HepG2 (cell line): Measurements from ENCODE around the gene IL1RL1. TPM values are rescaled to one million over a fixed set of nuclear protein-coding genes. Genes with fewer than 3 reads are reported as not detected.

Experiments used
- ATAC-seq: fragments of 200-7000 bp; cut with Tn5 transposase; 3 replicates; pipeline ENCODE4 v1.9.1; 2020; ENCODE audit warnings: mild to moderate bottlenecking, moderate library complexity
- BruUV-seq: library from RNA; stranded (reverse); fragments of 400-500 nt; replicated peaks from 2 replicates; lab custom pipeline; 2021; lab: Mats Ljungman, UMichigan
- CTCF ChIA-PET: fragments of 300-600 bp; formaldehyde crosslinking; extraction: SDS; loops from one replicate; lab custom pipeline; 2021; ENCODE audit warnings: low total read pairs, inconsistent platforms, low intra/inter-chr PET ratio; lab: Yijun Ruan, JAX
- POLR2A ChIA-PET: fragments of 350-600 bp; sonication (Branson Sonifier 250); formaldehyde crosslinking; loops from one replicate; lab custom pipeline; 2020; ENCODE audit warnings: antibody characterized with exemption, inconsistent platforms; lab: Yijun Ruan, JAX
- DNase-seq: peaks from one replicate; pipeline ENCODE4 v3.0.0-alpha.2; 2015; ENCODE audit warnings: low spot score
- FAIRE-seq: peaks from 3 replicates; lab custom pipeline; 2011; peaks lifted over from hg19 to GRCh38; lab: Jason Lieb, UNC
- H2AFZ ChIP-seq: one replicate; pipeline ENCODE4 v1.6.1; 2011; ENCODE audit warnings: low read length, inconsistent platforms
- H3K27ac ChIP-seq: fragments of 300-600 bp; 3 replicates; pipeline ENCODE4 v1.8.0; 2011; ENCODE audit warnings: mixed run types, mild to moderate bottlenecking, mixed read lengths, low read length, inconsistent platforms; ENCODE audit not compliant: insufficient read depth; ENCODE audit errors: extremely low read length
- H3K27me3 ChIP-seq, 2 experiments: fragments of 200-600 bp in 1 of 2; 2 replicates in 1 of 2; 3 replicates in 1 of 2; pipeline versions ENCODE4 v1.6.0 to v1.8.0; 2011; ENCODE audit warnings: low read length in 2 of 2, mild to moderate bottlenecking in 2 of 2, moderate library complexity in 2 of 2, inconsistent platforms in 1 of 2; ENCODE audit not compliant: insufficient read depth in 2 of 2, control insufficient read depth in 1 of 2
- H3K36me3 ChIP-seq, 2 experiments: fragments of 200-600 bp in 1 of 2; replicated peaks in 1 of 2; 2 replicates in 1 of 2; 3 replicates in 1 of 2; pipeline versions ENCODE4 v1.5.1 to v1.8.0; 2011; ENCODE audit warnings: low read length in 2 of 2, inconsistent platforms in 1 of 2; ENCODE audit not compliant: insufficient read depth in 2 of 2, control insufficient read depth in 1 of 2
- H3K4me1 ChIP-seq: 2 replicates; pipeline ENCODE4 v1.5.1; 2012; ENCODE audit warnings: low read length, inconsistent platforms; ENCODE audit not compliant: insufficient read depth
- H3K4me2 ChIP-seq: 2 replicates; pipeline ENCODE4 v1.6.0; 2011; ENCODE audit warnings: low read depth, low read length, inconsistent platforms
- H3K4me3 ChIP-seq, 3 experiments: fragments of 200-600 bp in 1 of 3; sonication (generic), shearing (Covaris generic) in 1 of 3; replicated peaks in 1 of 3; 2 replicates each; pipeline ENCODE4 v1.5.1; 2011 to 2016; ENCODE audit warnings: low read length in 3 of 3, inconsistent platforms in 2 of 3, low read depth in 2 of 3, mild to moderate bottlenecking in 2 of 3, control low read depth in 1 of 3, mixed read lengths in 1 of 3; ENCODE audit not compliant: insufficient read depth in 1 of 3
- H3K79me2 ChIP-seq: one replicate; pipeline ENCODE4 v1.6.1; 2011; ENCODE audit warnings: low read length, inconsistent platforms; ENCODE audit not compliant: insufficient read depth
- H3K9ac ChIP-seq: 2 replicates; pipeline ENCODE4 v1.6.0; 2011; ENCODE audit warnings: mild to moderate bottlenecking, low read depth, low read length, inconsistent platforms; ENCODE audit not compliant: insufficient read depth
- H3K9me3 ChIP-seq: 2 replicates; pipeline ENCODE4 v1.5.1; 2012; ENCODE audit warnings: mild to moderate bottlenecking, low read length
- H4K20me1 ChIP-seq: 2 replicates; pipeline ENCODE4 v1.6.0; 2011; ENCODE audit warnings: inconsistent platforms, mild to moderate bottlenecking, low read length, moderate library complexity; ENCODE audit not compliant: insufficient read depth
- ATF7-NPFF ChIP-seq: sonication (generic); formaldehyde crosslinking; IDR thresholded peaks from 2 replicates; pipeline ENCODE4 v1.8.1; 2023; ENCODE audit warnings: mild to moderate bottlenecking, low read depth, missing genetic modification reagents, moderate library complexity
- BORCS8-MEF2B ChIP-seq: sonication (generic); formaldehyde crosslinking; IDR thresholded peaks from 2 replicates; pipeline ENCODE4 v1.8.0; 2022; ENCODE audit warnings: mild to moderate bottlenecking, missing genetic modification reagents
- MXI1 ChIP-seq: IDR thresholded peaks from 3 replicates; pipeline ENCODE4 v1.6.1; 2012; ENCODE audit warnings: low read depth, low read length, inconsistent platforms, borderline replicate concordance
- ZBTB38 ChIP-seq: sonication (generic); formaldehyde crosslinking; IDR thresholded peaks from 2 replicates; pipeline ENCODE4 v1.5.1; 2020; ENCODE audit warnings: mild to moderate bottlenecking, missing genetic modification reagents
- ZNF326 ChIP-seq: sonication (generic); formaldehyde crosslinking; IDR thresholded peaks from 2 replicates; pipeline ENCODE4 v1.4.0; 2020; ENCODE audit warnings: missing genetic modification reagents, borderline replicate concordance
- ZNF614 ChIP-seq: IDR thresholded peaks from 2 replicates; pipeline ENCODE4 v1.6.1; 2018; ENCODE audit warnings: missing biosample characterization, missing genetic modification reagents, inconsistent platforms, borderline replicate concordance
- WGBS: methylation state at CpG from one replicate; pipeline ENCODE4 v1.1.6; 2017; ENCODE audit warnings: low lambda C conversion rate; 5-methylcytosine and 5-hydroxymethylcytosine counted together
- in situ Hi-C: cut with HindIII; loops from 2 replicates; pipeline ENCODE4 v1.10.0; 2017; ENCODE audit warnings: low pct_unique_long_range_greater_than_20kb; ENCODE audit not compliant: extremely low pct_ligation_motif_present
- intact Hi-C: fragments of 100-400 bp; cut with micrococcal nuclease; formaldehyde crosslinking; loops from one replicate; pipeline ENCODE4 v1.10.0; 2022; ENCODE audit not compliant: unreplicated experiment
- polyA plus RNA-seq, 8 experiments: library from polyadenylated mRNA; depleted of rRNA in 3 of 8; stranded (reverse) in 7 of 8; unstranded in 1 of 8; fragments of >200 nt; fragmentation: Illumina TruSeq in 4 of 8; extraction: Trizol in 4 of 8; gene quantifications; 2 replicates each; pipeline versions ENCODE4 v1.2.1 to v1.2.3, GENCODE V29; 2011 to 2016; ENCODE audit warnings: low read depth in 4 of 8, missing spikeins in 1 of 8, mixed read lengths in 1 of 8; ENCODE audit not compliant: insufficient read depth in 1 of 8
- total RNA-seq, 5 experiments: library from RNA; depleted of rRNA; stranded (reverse); fragments of >200 nt; fragmentation: Illumina TruSeq; extraction: Trizol; gene quantifications; 2 replicates each; pipeline ENCODE4 v1.2.3, GENCODE V29; 2016; ENCODE audit warnings: low read depth in 1 of 5
- TF ChIP-seq, protein P1 (sequence below): IDR thresholded peaks from 2 replicates; pipeline ENCODE4 v1.6.1; 2016; ENCODE audit warnings: low read depth, control low read depth
- TF ChIP-seq, protein P2 (sequence below): sonication (generic); formaldehyde crosslinking; IDR thresholded peaks from 2 replicates; pipeline ENCODE4 v1.4.0; 2020; ENCODE audit warnings: missing genetic modification reagents

Gene IL1RL1
- total and polyA plus RNA-seq, 2 of the 13 experiments (the other 11 are each of a cell fraction or from before 2014, with no cell fraction given), result 0.02 to 0.03 TPM

DNA sequence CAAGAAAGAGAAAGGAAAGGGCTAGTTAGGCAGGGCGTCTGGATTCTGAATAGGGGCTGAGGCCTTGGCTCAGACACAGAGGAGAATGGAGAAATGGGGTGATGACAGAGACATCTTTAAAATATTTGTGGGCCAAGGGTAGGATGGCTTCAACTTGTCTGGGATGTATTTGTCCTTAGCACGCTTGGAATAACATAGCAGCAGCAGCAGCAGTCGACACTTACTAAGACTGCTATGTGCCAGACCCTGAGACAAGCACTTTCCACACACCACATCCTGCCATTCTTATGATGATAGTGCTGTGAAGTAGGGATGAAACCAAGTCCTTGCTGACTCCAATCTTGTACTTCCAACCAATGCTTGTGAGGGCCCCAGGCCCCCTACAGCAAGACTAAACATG, 2.6 kb downstream of the IL1RL1 start (continued):
- TF ChIP-seq ZBTB38 (CRISPR knock-in tag) (no peak), BORCS8-MEF2B (CRISPR knock-in tag) (no peak), ZNF614 (CRISPR knock-in tag) (no peak)
- TF ChIP-seq, protein P1, sequence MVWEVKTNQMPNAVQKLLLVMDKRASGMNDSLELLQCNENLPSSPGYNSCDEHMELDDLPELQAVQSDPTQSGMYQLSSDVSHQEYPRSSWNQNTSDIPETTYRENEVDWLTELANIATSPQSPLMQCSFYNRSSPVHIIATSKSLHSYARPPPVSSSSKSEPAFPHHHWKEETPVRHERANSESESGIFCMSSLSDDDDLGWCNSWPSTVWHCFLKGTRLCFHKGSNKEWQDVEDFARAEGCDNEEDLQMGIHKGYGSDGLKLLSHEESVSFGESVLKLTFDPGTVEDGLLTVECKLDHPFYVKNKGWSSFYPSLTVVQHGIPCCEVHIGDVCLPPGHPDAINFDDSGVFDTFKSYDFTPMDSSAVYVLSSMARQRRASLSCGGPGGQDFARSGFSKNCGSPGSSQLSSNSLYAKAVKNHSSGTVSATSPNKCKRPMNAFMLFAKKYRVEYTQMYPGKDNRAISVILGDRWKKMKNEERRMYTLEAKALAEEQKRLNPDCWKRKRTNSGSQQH (CRISPR knock-in tag), result no peak
- TF ChIP-seq, protein P2, sequence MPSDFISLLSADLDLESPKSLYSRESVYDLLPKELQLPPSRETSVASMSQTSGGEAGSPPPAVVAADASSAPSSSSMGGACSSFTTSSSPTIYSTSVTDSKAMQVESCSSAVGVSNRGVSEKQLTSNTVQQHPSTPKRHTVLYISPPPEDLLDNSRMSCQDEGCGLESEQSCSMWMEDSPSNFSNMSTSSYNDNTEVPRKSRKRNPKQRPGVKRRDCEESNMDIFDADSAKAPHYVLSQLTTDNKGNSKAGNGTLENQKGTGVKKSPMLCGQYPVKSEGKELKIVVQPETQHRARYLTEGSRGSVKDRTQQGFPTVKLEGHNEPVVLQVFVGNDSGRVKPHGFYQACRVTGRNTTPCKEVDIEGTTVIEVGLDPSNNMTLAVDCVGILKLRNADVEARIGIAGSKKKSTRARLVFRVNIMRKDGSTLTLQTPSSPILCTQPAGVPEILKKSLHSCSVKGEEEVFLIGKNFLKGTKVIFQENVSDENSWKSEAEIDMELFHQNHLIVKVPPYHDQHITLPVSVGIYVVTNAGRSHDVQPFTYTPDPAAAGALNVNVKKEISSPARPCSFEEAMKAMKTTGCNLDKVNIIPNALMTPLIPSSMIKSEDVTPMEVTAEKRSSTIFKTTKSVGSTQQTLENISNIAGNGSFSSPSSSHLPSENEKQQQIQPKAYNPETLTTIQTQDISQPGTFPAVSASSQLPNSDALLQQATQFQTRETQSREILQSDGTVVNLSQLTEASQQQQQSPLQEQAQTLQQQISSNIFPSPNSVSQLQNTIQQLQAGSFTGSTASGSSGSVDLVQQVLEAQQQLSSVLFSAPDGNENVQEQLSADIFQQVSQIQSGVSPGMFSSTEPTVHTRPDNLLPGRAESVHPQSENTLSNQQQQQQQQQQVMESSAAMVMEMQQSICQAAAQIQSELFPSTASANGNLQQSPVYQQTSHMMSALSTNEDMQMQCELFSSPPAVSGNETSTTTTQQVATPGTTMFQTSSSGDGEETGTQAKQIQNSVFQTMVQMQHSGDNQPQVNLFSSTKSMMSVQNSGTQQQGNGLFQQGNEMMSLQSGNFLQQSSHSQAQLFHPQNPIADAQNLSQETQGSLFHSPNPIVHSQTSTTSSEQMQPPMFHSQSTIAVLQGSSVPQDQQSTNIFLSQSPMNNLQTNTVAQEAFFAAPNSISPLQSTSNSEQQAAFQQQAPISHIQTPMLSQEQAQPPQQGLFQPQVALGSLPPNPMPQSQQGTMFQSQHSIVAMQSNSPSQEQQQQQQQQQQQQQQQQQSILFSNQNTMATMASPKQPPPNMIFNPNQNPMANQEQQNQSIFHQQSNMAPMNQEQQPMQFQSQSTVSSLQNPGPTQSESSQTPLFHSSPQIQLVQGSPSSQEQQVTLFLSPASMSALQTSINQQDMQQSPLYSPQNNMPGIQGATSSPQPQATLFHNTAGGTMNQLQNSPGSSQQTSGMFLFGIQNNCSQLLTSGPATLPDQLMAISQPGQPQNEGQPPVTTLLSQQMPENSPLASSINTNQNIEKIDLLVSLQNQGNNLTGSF (CRISPR knock-in tag), result no peak

DNA sequence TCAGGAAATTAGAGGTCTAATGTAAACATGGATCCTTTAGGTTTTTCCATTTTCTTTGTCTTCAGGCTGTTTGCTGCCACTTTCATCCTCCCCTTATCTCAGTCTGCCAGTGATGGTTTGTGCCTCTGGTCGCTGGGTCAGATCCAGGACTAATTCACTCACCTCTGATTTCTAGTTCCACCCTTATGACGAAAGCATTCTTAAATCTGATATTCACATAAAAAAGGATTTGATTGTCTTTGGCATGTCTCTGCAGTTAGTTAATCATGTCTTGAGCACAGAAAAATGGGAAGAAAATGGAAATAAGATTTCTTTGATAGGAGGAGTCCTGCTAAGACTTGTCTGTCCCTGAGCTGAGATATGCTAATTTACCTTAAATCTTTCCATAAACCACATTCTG, 4.6 kb downstream of the IL1RL1 start:
- TF ChIP-seq ZNF326, result no peak
- no peak for TF ChIP-seq MXI1
- no peak for TF ChIP-seq ATF7-NPFF (CRISPR knock-in tag)
- TF ChIP-seq, all 625 proteins: peak for 0
- intact Hi-C loops, result no loop called here
- in situ Hi-C loops, result no loop called here
- Histone ChIP-seq H4K20me1 (no peaks in the 10 kb centered on the region), H3K36me3 (no peaks in the 10 kb centered on the region), H3K4me2 (no peak overlapping the region), H3K27me3 (peaks cover 0 to 1% of the 10 kb centered on the region in 2 experiments; a peak in 1 of 5 replicates), H2AFZ (no peak overlapping the region), H3K9ac (no peak overlapping the region), H3K4me1 (no peaks in the 10 kb centered on the region), H3K27ac (no peak overlapping the region), H3K4me3 (no peak overlapping the region), H3K79me2 (no peaks in the 10 kb centered on the region), H3K9me3 (no peaks in the 10 kb centered on the region)
- no TSS peak for BruUV-seq
- FAIRE-seq (no peak), ATAC-seq (no peak), DNase-seq (no peak)
- CTCF ChIA-PET, result no interaction called here
- WGBS, result 17% methylated on average over 2 of the region's 2 CpGs
- POLR2A ChIA-PET, result no interaction called here
